Endothelial cell (in vitro differentiated cells): Measurements from ENCODE around the gene SLC35C1. TPM values are rescaled to one million over a fixed set of nuclear protein-coding genes. Genes with fewer than 3 reads are reported as not detected.

Experiments
- DNase-seq: peaks from one replicate; pipeline ENCODE4 v3.0.0; 2021; ENCODE audit warnings: low spot score
- H3K27ac Mint-ChIP-seq: one replicate; pipeline ENCODE4 v1.8.0; 2021; ENCODE audit warnings: mixed read lengths, inconsistent platforms; ENCODE audit not compliant: unreplicated experiment
- H3K27me3 Mint-ChIP-seq: one replicate; pipeline ENCODE4 v1.8.0; 2021; ENCODE audit warnings: mild to moderate bottlenecking, moderate library complexity, mixed read lengths, inconsistent platforms; ENCODE audit not compliant: unreplicated experiment
- H3K36me3 Mint-ChIP-seq: one replicate; pipeline ENCODE4 v1.8.0; 2021; ENCODE audit warnings: mild to moderate bottlenecking, low read depth, mixed read lengths, inconsistent platforms; ENCODE audit not compliant: unreplicated experiment
- H3K4me1 Mint-ChIP-seq: one replicate; pipeline ENCODE4 v1.8.0; 2021; ENCODE audit warnings: mild to moderate bottlenecking, mixed read lengths, inconsistent platforms; ENCODE audit not compliant: unreplicated experiment
- H3K4me3 Mint-ChIP-seq: one replicate; pipeline ENCODE4 v1.8.0; 2021; ENCODE audit warnings: mild to moderate bottlenecking, mixed read lengths, inconsistent platforms; ENCODE audit not compliant: unreplicated experiment
- H3K9me3 Mint-ChIP-seq: one replicate; pipeline ENCODE4 v1.8.0; 2021; ENCODE audit warnings: mixed read lengths, inconsistent platforms; ENCODE audit not compliant: unreplicated experiment
- total RNA-seq: library from RNA; stranded (reverse); fragmentation: NEBNext Ultra II Directional; extraction: Animal tissue kit (Norgen Biotek cat#: 25700); gene quantifications from one replicate; pipeline ENCODE4 v1.2.1, GENCODE V29; 2021; ENCODE audit not compliant: unreplicated experiment
- TF ChIP-seq, protein P1 (sequence below): fragments of 200-600 bp; sonication (generic); IDR thresholded peaks from one replicate; pipeline ENCODE4 v1.5.0; 2021; ENCODE audit warnings: antibody characterized with exemption; ENCODE audit not compliant: unreplicated experiment

Gene SLC35C1
- total RNA-seq, 1 donor from 2014 or later: 13.9 TPM

DNA sequence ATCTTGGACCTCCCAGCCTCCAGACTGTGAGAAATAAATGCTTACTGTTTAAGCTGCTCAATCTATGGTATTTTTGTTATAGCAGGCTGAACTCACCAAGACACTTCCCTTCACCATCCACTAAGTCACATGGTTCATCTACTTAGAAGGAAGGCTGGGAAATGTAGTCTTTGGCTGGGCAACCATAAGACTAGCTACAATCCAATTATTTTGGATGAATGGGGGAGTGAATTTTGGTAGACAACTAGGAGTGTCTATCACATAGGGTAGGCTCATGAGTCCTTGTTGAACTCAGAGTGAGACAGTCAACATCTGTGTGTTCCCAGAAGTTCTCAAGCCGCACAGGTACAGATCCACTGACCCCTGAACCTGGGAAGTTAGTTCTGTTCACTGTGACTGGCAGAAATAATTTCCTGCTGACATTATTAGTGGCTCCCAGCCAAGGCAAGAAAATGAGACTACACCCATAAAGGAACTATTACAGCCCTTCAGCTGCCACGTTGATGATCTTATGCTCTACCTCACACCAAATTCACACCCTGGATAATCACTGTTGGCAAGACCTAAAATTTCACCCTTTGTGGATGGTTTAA, 3.1 kb upstream of the SLC35C1 start:
- TF ChIP-seq, protein P1, sequence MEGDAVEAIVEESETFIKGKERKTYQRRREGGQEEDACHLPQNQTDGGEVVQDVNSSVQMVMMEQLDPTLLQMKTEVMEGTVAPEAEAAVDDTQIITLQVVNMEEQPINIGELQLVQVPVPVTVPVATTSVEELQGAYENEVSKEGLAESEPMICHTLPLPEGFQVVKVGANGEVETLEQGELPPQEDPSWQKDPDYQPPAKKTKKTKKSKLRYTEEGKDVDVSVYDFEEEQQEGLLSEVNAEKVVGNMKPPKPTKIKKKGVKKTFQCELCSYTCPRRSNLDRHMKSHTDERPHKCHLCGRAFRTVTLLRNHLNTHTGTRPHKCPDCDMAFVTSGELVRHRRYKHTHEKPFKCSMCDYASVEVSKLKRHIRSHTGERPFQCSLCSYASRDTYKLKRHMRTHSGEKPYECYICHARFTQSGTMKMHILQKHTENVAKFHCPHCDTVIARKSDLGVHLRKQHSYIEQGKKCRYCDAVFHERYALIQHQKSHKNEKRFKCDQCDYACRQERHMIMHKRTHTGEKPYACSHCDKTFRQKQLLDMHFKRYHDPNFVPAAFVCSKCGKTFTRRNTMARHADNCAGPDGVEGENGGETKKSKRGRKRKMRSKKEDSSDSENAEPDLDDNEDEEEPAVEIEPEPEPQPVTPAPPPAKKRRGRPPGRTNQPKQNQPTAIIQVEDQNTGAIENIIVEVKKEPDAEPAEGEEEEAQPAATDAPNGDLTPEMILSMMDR: no peak
- Mint-ChIP-seq H3K9me3 (no peaks in the 10 kb centered on the region), H3K36me3 (peaks cover 3% of the 10 kb centered on the region), H3K27ac (no peak overlapping the region), H3K4me1 (peaks cover 10% of the 10 kb centered on the region), H3K27me3 (peaks cover 13% of the 10 kb centered on the region), H3K4me3 (no peak overlapping the region)
- DNase-seq: no peak

DNA sequence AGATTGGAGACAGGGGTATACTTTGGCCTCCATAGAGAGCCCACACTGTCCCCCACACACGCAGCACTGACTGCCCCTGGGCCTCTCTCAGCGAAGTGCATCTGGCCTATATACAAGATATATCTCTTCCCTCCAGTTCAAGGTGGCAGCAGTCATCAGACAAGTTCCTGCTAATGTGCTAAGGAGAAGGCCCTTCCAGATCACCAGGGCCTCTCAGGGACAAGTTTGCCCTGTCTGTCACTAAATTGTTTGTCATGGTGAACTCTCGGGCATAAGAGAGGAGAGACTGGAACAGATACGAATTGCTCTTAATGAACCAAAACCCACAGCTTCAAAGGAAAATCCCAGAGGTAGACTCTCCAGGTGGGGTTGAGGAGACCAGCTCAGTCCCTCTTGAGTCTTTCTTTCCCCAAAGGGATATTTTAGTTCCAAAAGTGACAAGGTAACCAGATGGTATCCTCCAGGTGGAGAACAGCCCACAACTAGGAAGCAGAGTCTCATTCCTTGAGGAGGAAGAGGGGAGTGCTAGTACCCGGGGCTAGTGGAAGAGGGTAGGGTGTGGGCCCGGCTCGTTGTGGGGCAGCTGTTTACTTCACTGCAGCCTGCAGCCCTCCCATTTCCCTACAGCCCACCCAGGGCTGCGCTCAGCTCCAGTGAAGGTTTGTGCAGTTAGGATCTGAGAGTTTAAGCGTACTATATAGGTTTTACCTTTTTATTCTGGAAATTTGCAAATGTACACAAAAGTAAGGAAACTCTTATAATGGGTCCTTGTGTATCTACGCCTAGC, 2.2 kb upstream of the SLC35C1 start:
- TF ChIP-seq, protein P1: no peak
- no peak overlapping the region for H3K4me3 Mint-ChIP-seq
- no peaks in the 10 kb centered on the region for H3K9me3 Mint-ChIP-seq
- H3K27ac Mint-ChIP-seq: no peak overlapping the region
- DNase-seq: no peak
- H3K36me3 Mint-ChIP-seq: peaks cover 3% of the 10 kb centered on the region
- peaks cover 16% of the 10 kb centered on the region for H3K4me1 Mint-ChIP-seq
- peaks cover 13% of the 10 kb centered on the region for H3K27me3 Mint-ChIP-seq

DNA sequence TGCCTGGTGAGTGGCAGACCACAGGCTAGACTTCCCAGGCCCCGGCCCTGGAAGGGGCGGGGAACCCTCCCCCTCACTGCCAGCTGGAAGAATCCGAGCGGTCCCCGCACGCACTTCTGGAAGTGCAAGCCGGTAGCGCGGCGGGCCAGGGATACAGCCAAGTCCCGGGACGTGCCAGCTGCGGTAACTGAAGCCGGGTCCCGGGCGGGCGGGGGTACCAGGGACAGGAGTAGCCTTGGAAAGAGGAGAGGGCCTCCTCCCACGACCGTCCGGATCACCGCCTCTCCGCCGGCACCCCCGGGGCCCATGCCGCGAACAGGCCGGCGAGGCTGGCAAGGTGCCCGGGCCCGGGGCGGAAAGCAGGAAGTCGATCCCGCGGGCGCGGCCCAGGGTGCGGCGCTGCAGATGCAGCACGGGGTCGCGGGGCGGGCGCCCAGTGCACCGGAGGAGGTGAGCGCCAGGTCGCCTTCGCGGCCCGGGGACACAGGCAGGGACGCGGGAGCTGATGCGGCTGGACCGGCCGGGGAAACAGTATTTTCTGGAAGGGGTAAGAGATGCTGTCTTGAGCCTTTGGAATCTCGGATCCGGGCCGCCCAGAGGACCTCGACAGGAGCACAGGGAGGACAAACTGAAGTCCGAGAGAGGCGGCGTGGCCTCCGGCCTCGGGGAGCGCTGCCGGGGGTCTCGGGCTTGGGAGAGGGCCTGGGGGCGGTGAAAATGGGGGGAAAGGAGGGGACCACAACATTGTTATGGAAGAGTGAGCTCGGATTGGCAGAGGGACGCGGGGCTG, 783 bp upstream of the SLC35C1 start:
- Mint-ChIP-seq H3K4me3 (peak overlapping the region; percentile 94), H3K36me3 (peaks cover 8% of the 10 kb centered on the region), H3K9me3 (no peaks in the 10 kb centered on the region), H3K27me3 (peaks cover 13% of the 10 kb centered on the region), H3K27ac (no peak overlapping the region), H3K4me1 (peaks cover 17% of the 10 kb centered on the region)
- TF ChIP-seq, protein P1: no peak
- peak; percentile 51 for DNase-seq

DNA sequence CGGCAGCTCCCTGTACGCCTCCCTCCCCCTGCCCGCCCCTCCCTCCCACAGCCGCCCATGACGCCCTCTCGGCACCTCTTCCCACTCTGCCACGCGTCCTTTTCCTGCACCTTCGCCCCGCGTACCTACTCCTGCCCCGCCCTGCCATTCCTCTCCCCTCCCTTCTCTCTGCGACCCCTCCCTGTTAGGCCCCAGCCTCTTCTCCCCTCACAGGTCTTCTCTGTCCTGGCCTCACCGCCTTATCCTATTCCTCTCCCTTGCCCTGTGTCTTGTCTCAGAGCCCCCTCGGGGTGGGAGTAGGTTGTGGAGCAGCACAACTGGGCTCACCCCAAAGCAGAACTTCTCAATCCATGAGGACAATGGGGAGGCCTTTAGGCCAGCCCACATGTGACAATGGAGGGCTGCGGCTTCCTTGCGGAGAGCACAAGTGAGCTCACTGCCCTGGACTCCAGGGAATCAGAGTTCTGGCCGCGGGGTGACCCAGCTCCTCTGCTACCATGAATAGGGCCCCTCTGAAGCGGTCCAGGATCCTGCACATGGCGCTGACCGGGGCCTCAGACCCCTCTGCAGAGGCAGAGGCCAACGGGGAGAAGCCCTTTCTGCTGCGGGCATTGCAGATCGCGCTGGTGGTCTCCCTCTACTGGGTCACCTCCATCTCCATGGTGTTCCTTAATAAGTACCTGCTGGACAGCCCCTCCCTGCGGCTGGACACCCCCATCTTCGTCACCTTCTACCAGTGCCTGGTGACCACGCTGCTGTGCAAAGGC, 539 bp downstream of the SLC35C1 start:
- no peaks in the 10 kb centered on the region for H3K9me3 Mint-ChIP-seq
- H3K4me1 Mint-ChIP-seq: peaks cover 24% of the 10 kb centered on the region
- peaks cover 13% of the 10 kb centered on the region for H3K36me3 Mint-ChIP-seq
- H3K27ac Mint-ChIP-seq: peak overlapping the region; percentile 96
- TF ChIP-seq, protein P1: peak; percentile 25
- peaks cover 13% of the 10 kb centered on the region for H3K27me3 Mint-ChIP-seq
- DNase-seq: peak; percentile 45
- H3K4me3 Mint-ChIP-seq: peak overlapping the region; percentile 94
